Stomach (tissue), 19 donors: Measurements from ENCODE around the gene PYGO1. TPM values are rescaled to one million over a fixed set of nuclear protein-coding genes. Genes with fewer than 3 reads are reported as not detected.

Experiments
- DNase-seq, 2 donors: peaks; one replicate each; pipeline versions ENCODE4 v3.0.0 to v3.0.0-alpha.2; 2013 to 2019
- H3K27ac ChIP-seq, 5 donors: fragments of 200-600 bp in 4 of 5; sonication (generic) in 4 of 5; one replicate each; pipeline ENCODE4 v1.5.1; 2013 to 2019; ENCODE audit warnings: mild to moderate bottlenecking in 1 of 5, moderate library complexity in 1 of 5
- H3K27me3 ChIP-seq, 3 donors: fragments of 200-600 bp; sonication (generic); one replicate each; pipeline ENCODE4 v1.5.1; 2017 to 2019; ENCODE audit warnings: mixed run types in 1 of 3
- H3K36me3 ChIP-seq, 4 donors: fragments of 200-600 bp; sonication (generic); 1 replicate in 3 of 4; 2 replicates in 1 of 4; pipeline ENCODE4 v1.5.1; 2016 to 2019
- H3K4me1 ChIP-seq, 4 donors: fragments of 200-600 bp; sonication (generic); one replicate each; pipeline ENCODE4 v1.5.1; 2016 to 2019
- H3K4me3 ChIP-seq, 4 donors: fragments of 200-600 bp; sonication (generic) in 3 of 4; one replicate each; pipeline ENCODE4 v1.5.1; 2016 to 2019; ENCODE audit warnings: mild to moderate bottlenecking in 1 of 4
- H3K9me3 ChIP-seq, 4 donors: fragments of 200-600 bp; sonication (generic); one replicate each; pipeline ENCODE4 v1.5.1; 2016 to 2019
- CTCF ChIP-seq, 7 experiments: fragments of 450-650 bp in 4 of 7; fragments of 200-600 bp in 3 of 7; sonication (generic) in 3 of 7; IDR thresholded peaks; one replicate each; pipeline ENCODE4 v1.5.1; 2016 to 2019; ENCODE audit warnings: antibody characterized with exemption in 7 of 7, control low read depth in 2 of 7, mild to moderate bottlenecking in 1 of 7
- EP300 ChIP-seq: sonication (generic); formaldehyde crosslinking; IDR thresholded peaks from one replicate; pipeline ENCODE4 v1.6.1; 2017; ENCODE audit warnings: antibody characterized with exemption
- POLR2A ChIP-seq, 4 donors: fragments of 450-650 bp; IDR thresholded peaks; one replicate each; pipeline ENCODE4 v1.6.1; 2016; ENCODE audit warnings: antibody characterized with exemption in 4 of 4, control low read depth in 2 of 4, mild to moderate bottlenecking in 1 of 4, moderate library complexity in 1 of 4
- POLR2AphosphoS5 ChIP-seq, 3 donors: sonication (generic); formaldehyde crosslinking; IDR thresholded peaks; one replicate each; pipeline ENCODE4 v1.6.1; 2016; ENCODE audit warnings: antibody characterized with exemption in 3 of 3
- WGBS, 5 donors: extraction: QIAGEN DNeasy Blood & Tissue Kit in 3 of 5; methylation state at CpG; one replicate each; pipeline versions ENCODE4 v1.1.5 to v1.1.7; 2013 to 2018; 5-methylcytosine and 5-hydroxymethylcytosine counted together
- intact Hi-C: fragments of 100-400 bp; cut with DNase I; formaldehyde crosslinking; loops from one replicate; pipeline ENCODE4 v1.15.1; 2023; ENCODE audit warnings: low total_unique reads
- long read RNA-seq, 10 donors: transcript quantifications; one replicate each; lab custom pipeline, GENCODE V29; 2026
- polyA plus RNA-seq, 3 donors: library from polyadenylated mRNA; stranded (reverse); fragments of 200-250 nt; gene quantifications; one replicate each; pipeline ENCODE4 v1.2.3, GENCODE V29; 2013
- total RNA-seq, 5 donors: library from RNA; depleted of rRNA; stranded (reverse); fragments of >200 nt; gene quantifications; one replicate each; pipeline versions ENCODE4 v1.1.0 to v1.2.3, GENCODE V29; 2014 to 2016
- donor health status: healthy with polysubstance abuse.
- donor health status: Bipolar disorder and iron deficiency.
- donor health status: healthy.

Gene PYGO1
- 10 to 100 TPM in 2 of 5 donors, 1 to 10 TPM in 2, not detected in 1; 4.1 to 15.2 (median 10.0) TPM for total RNA-seq
- polyA plus RNA-seq: 1 to 10 TPM in 1 of 3 donors, under 1 TPM in 2; 0.61 to 1.5 (median 0.93) TPM
- long read RNA-seq, donor 1: 0 reads
- long read RNA-seq, donor 2, partial matches to known transcripts: 0 of 1 reads
- long read RNA-seq, donor 2, other reads (novel, unspliced or antisense): 0 of 1 reads
- long read RNA-seq, donor 3: 0 reads
- long read RNA-seq, donor 4: 0 reads
- long read RNA-seq, donor 5, transcript PYGO1-202 (3 exons, 2,653 nt): major isoform, 5 of 6 reads
- long read RNA-seq, donor 5, partial matches to known transcripts: 0 of 6 reads
- long read RNA-seq, donor 5, other reads (novel, unspliced or antisense): 0 of 6 reads
- long read RNA-seq, donor 6, partial matches to known transcripts: 0 of 2 reads
- long read RNA-seq, donor 6, other reads (novel, unspliced or antisense): 0 of 2 reads
- long read RNA-seq, donor 7, full-length matches to known transcripts: 1 of 1 reads
- long read RNA-seq, donor 7, partial matches to known transcripts: 0 of 1 reads
- long read RNA-seq, donor 7, other reads (novel, unspliced or antisense): 0 of 1 reads
- long read RNA-seq, donor 8, full-length matches to known transcripts: 4 of 4 reads
- long read RNA-seq, donor 8, partial matches to known transcripts: 0 of 4 reads
- long read RNA-seq, donor 8, other reads (novel, unspliced or antisense): 0 of 4 reads
- long read RNA-seq, donor 9, partial matches to known transcripts: 0 of 3 reads
- long read RNA-seq, donor 9, other reads (novel, unspliced or antisense): 0 of 3 reads
- long read RNA-seq, donor 10: 0 reads

DNA sequence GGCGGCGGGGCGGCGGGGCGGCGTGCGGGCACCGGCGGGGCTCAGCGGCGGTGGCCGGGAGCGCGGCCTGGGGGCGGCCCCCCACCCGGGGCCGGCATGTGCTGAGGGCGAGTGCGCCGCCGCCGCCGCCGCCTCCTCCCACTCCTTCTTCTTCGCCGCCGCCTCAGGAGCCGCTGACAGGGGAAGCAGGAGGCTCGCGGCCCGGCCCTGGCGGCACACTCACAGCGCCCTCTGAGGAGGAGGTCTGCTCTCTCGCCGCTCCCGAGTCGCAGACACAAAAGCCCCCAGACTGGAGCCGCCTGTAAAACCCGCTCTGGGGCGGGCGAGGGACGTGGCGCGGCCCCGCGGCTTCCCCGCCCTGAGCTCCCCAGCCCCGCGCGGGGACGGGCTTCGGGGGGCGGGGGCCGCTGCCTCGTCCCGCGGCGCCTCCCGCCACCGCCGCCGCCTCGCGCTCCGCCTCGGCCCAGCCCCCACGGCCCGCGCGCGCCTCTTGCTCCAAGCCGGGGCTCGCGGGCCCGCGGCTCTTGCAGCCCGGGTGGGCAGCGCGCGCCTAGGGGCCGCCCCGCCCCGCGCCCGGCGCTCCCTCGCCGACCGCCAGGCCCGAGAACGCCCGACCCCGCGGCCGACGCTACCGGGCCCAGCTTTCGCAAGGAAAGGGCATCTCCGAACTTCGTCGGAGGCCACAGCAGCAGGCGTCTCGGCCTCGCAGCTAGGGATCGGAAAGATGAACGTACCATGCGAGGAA is at the start of gene PYGO1:
Gene PYGO1, minus strand, starts transcription at position 276 of the 745 bp plus-strand sequence. CDS start 462 bp downstream, outside the sequence.
- Histone ChIP-seq H3K9me3 (no peaks in the 10 kb centered on the region), H3K4me1 (peaks cover 0 to 30% (median 17%) of the 10 kb centered on the region in 4 donors), H3K27me3 (peaks cover 0 to 26% (median 21%) of the 10 kb centered on the region in 3 donors), H3K36me3 (no peaks in the 10 kb centered on the region), H3K27ac (peak within 1 kb of the TSS; percentile 67 to 89 (median 72)), H3K4me3 (peak within 1 kb of the TSS; percentile 62 to 71 (median 66))
- intact Hi-C loops: no loop called here
- TF ChIP-seq POLR2AphosphoS5 (IDR thresholded peaks at IDR 0.05) (peak in 1 of 3 donors; percentile 4), EP300 (no peak)
- 0 to 9% (median 1%) methylated on average over 43 to 107 of the region's 107 CpGs for WGBS, 5 donors
- peak; percentile 48 to 87 for DNase-seq

GRCh38 chr15:55637086-55637485 is 48.9 kb upstream of the PYGO1 start:
- WGBS, 5 donors: 90 to 96% (median 93%) methylated on average over 3 of the region's 3 CpGs
- intact Hi-C loops: no loop called here
- no peak for DNase-seq
- peaks cover 0 to 8% (median 6%) of the 10 kb centered on the region in 4 donors for H3K36me3 ChIP-seq
- no peak overlapping the region for H3K27ac ChIP-seq
- H3K27me3 ChIP-seq: no peaks in the 10 kb centered on the region
- H3K9me3 ChIP-seq: no peaks in the 10 kb centered on the region
- no peak overlapping the region for H3K4me3 ChIP-seq
- peaks cover 0 to 4% (median 1%) of the 10 kb centered on the region in 4 donors for H3K4me1 ChIP-seq
- TF ChIP-seq CTCF (IDR thresholded peaks at IDR 0.05): no peak

DNA sequence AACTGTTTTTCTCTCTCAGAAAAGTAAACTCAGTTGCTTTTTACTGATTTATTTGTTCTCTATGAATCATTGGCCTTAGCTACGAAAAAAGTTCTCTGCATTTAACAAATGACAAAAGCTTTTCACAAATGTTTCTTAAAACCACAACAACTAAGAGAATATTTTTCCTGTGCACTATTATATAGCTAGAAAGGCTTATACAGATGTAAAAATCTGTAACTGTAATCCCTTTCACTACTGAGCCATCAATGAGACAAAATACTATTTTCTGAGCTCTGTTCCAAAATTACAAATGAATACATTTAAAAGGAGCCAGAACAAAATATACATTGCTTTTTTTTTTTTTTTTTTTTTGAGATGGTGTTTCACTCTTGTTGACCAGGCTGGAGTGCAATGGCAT is 45.6 kb upstream of the PYGO1 start:
- intact Hi-C loops: no loop called here
- no peaks in the 10 kb centered on the region for H3K9me3 ChIP-seq
- no peaks in the 10 kb centered on the region for H3K27me3 ChIP-seq
- WGBS, 5 donors: 72 to 91% (median 77%) methylated on average over 1 of the region's 1 CpG
- H3K4me1 ChIP-seq: no peaks in the 10 kb centered on the region
- no peak for DNase-seq
- H3K4me3 ChIP-seq: no peak overlapping the region
- no peaks in the 10 kb centered on the region for H3K36me3 ChIP-seq
- no peak for TF ChIP-seq POLR2AphosphoS5 (IDR thresholded peaks at IDR 0.05)
- TF ChIP-seq POLR2A (IDR thresholded peaks at IDR 0.05): no peak
- no peak for TF ChIP-seq EP300
- TF ChIP-seq CTCF (IDR thresholded peaks at IDR 0.05): no peak
- no peak overlapping the region for H3K27ac ChIP-seq

DNA sequence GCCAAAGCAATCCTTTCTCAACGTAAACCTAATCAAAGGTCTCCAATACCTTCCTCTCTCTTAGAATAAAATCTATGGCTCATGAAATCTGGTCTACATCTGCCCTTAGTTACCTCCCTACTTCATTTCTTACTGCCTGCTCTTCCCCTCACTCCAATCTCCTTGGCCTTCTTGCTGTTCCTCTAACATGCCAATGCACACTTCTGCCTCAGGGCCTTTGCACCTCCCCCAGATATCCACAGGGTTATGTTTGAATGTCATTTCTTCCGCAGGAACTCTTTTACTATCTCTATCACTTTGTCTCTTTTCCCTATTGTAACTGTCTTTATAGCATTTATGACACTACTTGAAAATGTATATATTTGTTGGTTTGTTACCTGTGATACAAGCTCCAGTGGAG is 44.3 kb upstream of the PYGO1 start:
- TF ChIP-seq POLR2AphosphoS5 (IDR thresholded peaks at IDR 0.05): no peak
- TF ChIP-seq CTCF (IDR thresholded peaks at IDR 0.05): no peak
- TF ChIP-seq POLR2A (IDR thresholded peaks at IDR 0.05): no peak
- no peak for TF ChIP-seq EP300
- intact Hi-C loops: no loop called here
- WGBS, 5 donors: 80 to 93% (median 91%) methylated on average over 2 of the region's 2 CpGs
- Histone ChIP-seq H3K27me3 (no peaks in the 10 kb centered on the region), H3K4me1 (no peaks in the 10 kb centered on the region), H3K4me3 (no peak overlapping the region), H3K36me3 (no peaks in the 10 kb centered on the region), H3K27ac (no peak overlapping the region), H3K9me3 (no peaks in the 10 kb centered on the region)
- DNase-seq: no peak
